ENCODE data around the gene AKT2. TPM values are rescaled to one million over a fixed set of nuclear protein-coding genes. Genes with fewer than 3 reads are reported as not detected.
A peak's percentile ranks its signal among the peaks of the same experiment; 100 is the strongest.

Gene AKT2
- total and polyA plus RNA-seq, 2 donors from 2014 or later: 75.0 to 154 TPM

DNA sequence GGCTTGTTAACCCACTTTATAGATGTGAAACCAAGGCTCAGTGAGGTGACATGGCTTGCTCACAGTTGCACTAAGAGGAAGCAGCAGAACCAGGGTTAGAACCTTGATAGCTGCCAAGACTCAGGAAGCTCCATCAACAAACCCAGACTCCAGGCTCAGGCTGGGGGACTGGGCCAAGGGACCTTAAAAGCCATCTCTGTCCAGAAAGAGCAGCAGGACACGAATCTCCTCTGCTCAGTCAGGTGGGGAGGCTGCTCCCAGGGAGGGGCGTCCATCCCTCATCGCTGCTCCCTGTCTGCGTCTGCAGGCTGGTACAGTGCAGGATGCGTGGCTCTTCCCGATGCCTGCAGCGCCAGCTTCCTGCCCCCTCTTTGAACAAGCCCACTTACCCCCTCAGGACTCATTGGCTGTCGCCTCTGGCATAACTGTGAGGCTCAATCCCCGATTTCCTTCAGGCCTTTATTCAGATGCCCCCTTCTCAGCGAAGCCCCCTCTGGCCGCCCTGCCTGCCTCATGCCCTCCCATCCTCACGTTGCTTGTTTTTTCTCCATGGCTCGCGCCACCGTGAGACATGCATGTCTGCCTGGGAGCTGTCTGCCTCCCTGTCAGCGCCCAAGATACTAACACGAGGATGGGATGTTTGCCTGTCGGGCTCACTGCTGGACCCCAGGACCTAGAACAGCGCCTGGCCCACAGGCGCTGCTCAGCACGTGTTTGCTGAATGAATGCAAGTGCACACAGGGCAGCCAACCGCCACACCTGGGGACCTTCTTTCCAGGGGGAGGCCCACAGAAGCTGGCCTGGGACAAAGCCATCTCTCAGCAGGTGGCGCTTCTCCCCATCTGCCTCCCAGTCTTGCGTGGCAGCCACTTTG is 21.5 kb downstream of the AKT2 start:
- Histone ChIP-seq H3K9me3 (ENCODE audit: control insufficient read depth in 2 of 3, insufficient read depth in 1 of 3, low read length in 3 of 3) (no peaks in the 10 kb centered on the region), H3K9ac (ENCODE audit: low read length in 3 of 3) (no peak overlapping the region), H3K27me3 (ENCODE audit: control insufficient read depth, insufficient read depth, low read length) (no peaks in the 10 kb centered on the region), H3K4me3 (ENCODE audit: low read length in 3 of 3) (no peak overlapping the region), H3K4me1 (ENCODE audit: control insufficient read depth in 2 of 3, insufficient read depth in 2 of 3, low read depth in 1 of 3, low read length in 3 of 3) (peaks cover 0 to 26% (median 20%) of the 10 kb centered on the region in 3 donors), H3K36me3 (ENCODE audit: control insufficient read depth in 2 of 3, insufficient read depth in 3 of 3, low read length in 3 of 3) (peaks cover 0 to 17% (median 8%) of the 10 kb centered on the region in 3 donors), H3K27ac (ENCODE audit: low read depth in 2 of 2, low read length in 2 of 2) (no peak overlapping the region)
- FAIRE-seq: no peak
- DNase-seq: peak in 1 of 5 donors; percentile 39
- intact Hi-C loops (cut with DNase I): no loop called here
- TF ChIP-seq CTCF (IDR thresholded peaks at IDR 0.05; ENCODE audit: borderline replicate concordance, extremely low read depth, insufficient read depth): no peak

DNA sequence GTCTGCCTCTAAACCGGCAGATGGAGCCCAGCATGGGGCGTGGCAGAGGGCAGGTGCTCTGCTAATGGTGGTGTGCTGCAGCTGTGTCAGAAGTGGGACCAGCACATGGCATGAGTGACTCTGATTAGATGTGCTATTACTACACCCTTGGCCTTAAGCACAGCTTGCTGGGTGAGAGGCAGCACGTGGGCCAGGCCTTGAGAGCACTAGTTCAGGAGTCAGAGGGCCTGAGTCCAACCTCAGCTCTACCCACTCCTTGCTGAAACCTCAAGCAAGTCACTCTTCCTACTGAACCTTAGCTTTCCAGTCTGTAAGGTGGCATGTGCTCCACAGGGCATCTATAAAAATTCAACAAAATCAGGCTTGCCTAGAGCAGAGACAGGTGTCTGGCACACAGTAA is 22.7 kb downstream of the AKT2 start:
- no peak for TF ChIP-seq CTCF (IDR thresholded peaks at IDR 0.05; ENCODE audit: borderline replicate concordance, extremely low read depth, insufficient read depth)
- Histone ChIP-seq H3K27ac (ENCODE audit: low read depth in 2 of 2, low read length in 2 of 2) (no peak overlapping the region), H3K4me3 (ENCODE audit: low read length in 3 of 3) (no peak overlapping the region), H3K27me3 (ENCODE audit: control insufficient read depth, insufficient read depth, low read length) (no peaks in the 10 kb centered on the region), H3K9ac (ENCODE audit: low read length in 3 of 3) (no peak overlapping the region), H3K9me3 (ENCODE audit: control insufficient read depth in 2 of 3, insufficient read depth in 1 of 3, low read length in 3 of 3) (no peaks in the 10 kb centered on the region), H3K4me1 (ENCODE audit: control insufficient read depth in 2 of 3, insufficient read depth in 2 of 3, low read depth in 1 of 3, low read length in 3 of 3) (peaks cover 0 to 22% (median 12%) of the 10 kb centered on the region in 3 donors), H3K36me3 (ENCODE audit: control insufficient read depth in 2 of 3, insufficient read depth in 3 of 3, low read length in 3 of 3) (peaks cover 0 to 17% (median 8%) of the 10 kb centered on the region in 3 donors)
- DNase-seq: peak in 1 of 5 donors; percentile 19
- intact Hi-C loops (cut with DNase I): no loop called here
- FAIRE-seq: no peak

GRCh38 chr19:40261631-40262030 is 23.5 kb downstream of the AKT2 start:
- H3K4me1 ChIP-seq (ENCODE audit: control insufficient read depth in 2 of 3, insufficient read depth in 2 of 3, low read depth in 1 of 3, low read length in 3 of 3): peaks cover 0 to 20% (median 13%) of the 10 kb centered on the region in 3 donors
- DNase-seq (no peak), FAIRE-seq (no peak)

More at GRCh38 chr19:40261631-40262030, 23.5 kb downstream of the AKT2 start:
- Histone ChIP-seq H3K36me3 (ENCODE audit: control insufficient read depth in 2 of 3, insufficient read depth in 3 of 3, low read length in 3 of 3) (peaks cover 0 to 18% (median 8%) of the 10 kb centered on the region in 3 donors), H3K9ac (ENCODE audit: low read length in 3 of 3) (no peak overlapping the region), H3K27me3 (ENCODE audit: control insufficient read depth, insufficient read depth, low read length) (no peaks in the 10 kb centered on the region), H3K4me3 (ENCODE audit: low read length in 3 of 3) (no peak overlapping the region), H3K27ac (ENCODE audit: low read depth in 2 of 2, low read length in 2 of 2) (no peak overlapping the region), H3K9me3 (ENCODE audit: control insufficient read depth in 2 of 3, insufficient read depth in 1 of 3, low read length in 3 of 3) (no peaks in the 10 kb centered on the region)
- TF ChIP-seq CTCF (IDR thresholded peaks at IDR 0.05; ENCODE audit: borderline replicate concordance, extremely low read depth, insufficient read depth): no peak
- intact Hi-C loops (cut with DNase I): no loop called here
